GM23338 (cell line): ENCODE measurements around the gene IL16. TPM values are rescaled to one million over a fixed set of nuclear protein-coding genes. Genes with fewer than 3 reads are reported as not detected.

Experiments used
- ATAC-seq: fragments of 200-7000 bp; cut with Tn5 transposase; 3 replicates; pipeline ENCODE4 v1.9.1; 2020
- DNase-seq: peaks from one replicate; pipeline ENCODE4 v3.0.0-alpha.2; 2015; ENCODE audit warnings: low spot score
- H2AFZ ChIP-seq: fragments of 200-600 bp; sonication (generic); 2 replicates; pipeline ENCODE4 v1.8.0; 2016; ENCODE audit warnings: antibody characterized with exemption, mild to moderate bottlenecking, moderate library complexity
- H3F3A ChIP-seq: fragments of 200-600 bp; sonication (generic); replicated peaks from 2 replicates; pipeline ENCODE4 v1.8.0; 2017; ENCODE audit warnings: antibody characterized with exemption, mixed run types, low read depth
- H3K27ac ChIP-seq: fragments of 200-600 bp; sonication (generic); 2 replicates; pipeline ENCODE4 v1.6.1; 2016; ENCODE audit warnings: low read depth
- H3K27me3 ChIP-seq: fragments of 200-600 bp; sonication (generic); 2 replicates; pipeline ENCODE4 v1.8.0; 2016; ENCODE audit warnings: mild to moderate bottlenecking, mixed run types, moderate library complexity; ENCODE audit not compliant: insufficient read depth
- H3K36me3 ChIP-seq: fragments of 200-600 bp; sonication (generic); 2 replicates; pipeline ENCODE4 v1.8.0; 2016; ENCODE audit warnings: mild to moderate bottlenecking; ENCODE audit not compliant: insufficient read depth
- H3K4me1 ChIP-seq: fragments of 200-600 bp; sonication (generic); 2 replicates; pipeline ENCODE4 v1.8.0; 2016; ENCODE audit warnings: mild to moderate bottlenecking, moderate library complexity; ENCODE audit not compliant: insufficient read depth
- H3K4me2 ChIP-seq: fragments of 200-600 bp; sonication (generic); 2 replicates; pipeline ENCODE4 v1.7.1; 2017; ENCODE audit warnings: mixed run types
- H3K4me3 ChIP-seq: fragments of 200-600 bp; sonication (generic); 2 replicates; pipeline ENCODE4 v1.6.1; 2016; ENCODE audit warnings: mixed run types
- H3K79me2 ChIP-seq: fragments of 200-600 bp; sonication (generic); replicated peaks from 2 replicates; pipeline ENCODE4 v1.8.0; 2017; ENCODE audit warnings: mild to moderate bottlenecking; ENCODE audit not compliant: insufficient read depth
- H3K9me2 ChIP-seq: fragments of 200-600 bp; sonication (generic); 2 replicates; pipeline ENCODE4 v1.8.0; 2017; ENCODE audit not compliant: insufficient read depth
- H4K20me1 ChIP-seq: fragments of 200-600 bp; sonication (generic); replicated peaks from 2 replicates; pipeline ENCODE4 v1.8.0; 2017; ENCODE audit warnings: mild to moderate bottlenecking; ENCODE audit not compliant: insufficient read depth
- H3K27ac Mint-ChIP-seq: 2 replicates; pipeline ENCODE4 v1.8.0; 2020; ENCODE audit warnings: inconsistent platforms, mild to moderate bottlenecking, moderate library complexity, mixed read lengths
- H3K27me3 Mint-ChIP-seq: 3 replicates; pipeline ENCODE4 v1.8.0; 2022; ENCODE audit warnings: low read depth, mild to moderate bottlenecking, moderate library complexity, mixed read lengths, inconsistent platforms; ENCODE audit not compliant: insufficient read depth, poor library complexity
- H3K36me3 Mint-ChIP-seq: 3 replicates; pipeline ENCODE4 v1.8.0; 2021; ENCODE audit warnings: low read depth, mild to moderate bottlenecking, inconsistent platforms, moderate library complexity, mixed read lengths
- H3K4me1 Mint-ChIP-seq: 3 replicates; pipeline ENCODE4 v1.8.0; 2020; ENCODE audit warnings: mild to moderate bottlenecking, inconsistent platforms, mixed read lengths
- H3K4me3 Mint-ChIP-seq: 3 replicates; pipeline ENCODE4 v1.8.0; 2021; ENCODE audit warnings: moderate library complexity, mild to moderate bottlenecking, inconsistent platforms, mixed read lengths
- H3K9me3 Mint-ChIP-seq: 3 replicates; pipeline ENCODE4 v1.8.0; 2020; ENCODE audit warnings: moderate library complexity, mild to moderate bottlenecking, inconsistent platforms, mixed read lengths
- CREB1 ChIP-seq: fragments of 250-450 bp; sonication (Bioruptor Pico); IDR thresholded peaks from 2 replicates; pipeline ENCODE4 v1.5.0; 2020; ENCODE audit warnings: low read depth, mild to moderate bottlenecking, moderate library complexity
- EZH2 ChIP-seq: fragments of 200-600 bp; sonication (generic); IDR thresholded peaks from one replicate; pipeline ENCODE4 v1.8.0; 2017; ENCODE audit warnings: antibody characterized with exemption, mild to moderate bottlenecking, low read depth; ENCODE audit not compliant: unreplicated experiment
- EZH2phosphoT487 ChIP-seq: fragments of 200-600 bp; sonication (generic); IDR thresholded peaks from one replicate; pipeline ENCODE4 v1.8.1; 2018; ENCODE audit warnings: antibody characterized with exemption; ENCODE audit not compliant: unreplicated experiment
- JUNB ChIP-seq: IDR thresholded peaks from one replicate; pipeline ENCODE4 v1.6.1; 2016; ENCODE audit warnings: antibody characterized with exemption; ENCODE audit not compliant: unreplicated experiment
- NANOG ChIP-seq: IDR thresholded peaks from 2 replicates; pipeline ENCODE4 v1.6.1; 2016; ENCODE audit warnings: antibody characterized with exemption, borderline replicate concordance
- POLR2AphosphoS5 ChIP-seq: IDR thresholded peaks from 2 replicates; pipeline ENCODE4 v1.6.1; 2016; ENCODE audit warnings: antibody characterized with exemption, low read depth
- STAT1 ChIP-seq: IDR thresholded peaks from one replicate; pipeline ENCODE4 v1.6.1; 2016; ENCODE audit warnings: antibody characterized with exemption; ENCODE audit not compliant: unreplicated experiment
- ZNF114 ChIP-seq: fragments of 250-450 bp; sonication (Bioruptor Pico); IDR thresholded peaks from 2 replicates; pipeline ENCODE4 v1.5.0; 2020; ENCODE audit warnings: mild to moderate bottlenecking, moderate library complexity
- ZNF331 ChIP-seq: fragments of 250-450 bp; sonication (Bioruptor Pico); IDR thresholded peaks from 2 replicates; pipeline ENCODE4 v1.5.0; 2020; ENCODE audit warnings: low read depth, mild to moderate bottlenecking, moderate library complexity
- polyA plus RNA-seq: library from polyadenylated mRNA; unstranded; fragments of >200 nt; fragmentation: Nextera tagmentation; extraction: Ambion mirVana; gene quantifications from 2 replicates; pipeline ENCODE4 v1.2.1, GENCODE V29; 2016
- total RNA-seq: library from RNA; depleted of rRNA; stranded (reverse); fragments of >200 nt; shearing (Covaris generic); gene quantifications from 2 replicates; pipeline ENCODE4 v1.2.3, GENCODE V29; 2014
- TF ChIP-seq, protein P1 (sequence below): IDR thresholded peaks from one replicate; pipeline ENCODE4 v1.6.1; 2018; ENCODE audit warnings: antibody characterized with exemption; ENCODE audit not compliant: unreplicated experiment
- TF ChIP-seq, protein P2 (sequence below), 2 experiments: fragments of 200-600 bp in 1 of 2; sonication (generic) in 1 of 2; conservative IDR thresholded peaks; 2 replicates each; pipeline versions ENCODE4 v1.5.1 to v1.6.1; 2016 to 2017; ENCODE audit warnings: antibody characterized with exemption in 2 of 2, low read depth in 2 of 2, mild to moderate bottlenecking in 2 of 2, moderate library complexity in 1 of 2
- TF ChIP-seq, protein P3 (sequence below): fragments of 250-450 bp; sonication (Bioruptor Pico); IDR thresholded peaks from 2 replicates; pipeline ENCODE4 v1.5.0; 2020; ENCODE audit warnings: mild to moderate bottlenecking, moderate library complexity
- TF ChIP-seq, protein P4 (sequence below): IDR thresholded peaks from 2 replicates; pipeline ENCODE4 v1.6.1; 2016; ENCODE audit warnings: antibody characterized with exemption

Gene IL16
- total and polyA plus RNA-seq, 2 experiments from 2014 or later: 0.29 TPM; not detected in 1

DNA sequence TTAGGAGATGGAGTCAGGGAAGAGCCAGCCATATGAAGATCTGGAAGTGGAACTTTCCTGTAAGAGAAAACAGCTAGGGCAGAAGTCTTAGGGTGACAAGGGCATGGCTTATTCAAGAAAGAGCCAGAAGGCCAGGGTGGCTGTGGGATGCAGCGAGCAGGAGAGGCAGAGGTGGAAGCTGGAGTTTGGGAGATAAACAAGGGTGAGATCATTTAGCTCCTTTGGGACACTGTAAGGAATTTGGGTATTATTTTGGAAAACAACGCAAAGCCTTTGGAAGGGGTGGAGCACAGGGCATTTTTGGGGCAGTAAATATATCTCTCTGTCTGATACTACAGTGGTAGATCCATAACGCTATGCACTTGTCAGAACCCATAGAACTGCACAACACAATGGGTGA, 5.0 kb upstream of the IL16 start:
- H3K4me3 Mint-ChIP-seq: no peak overlapping the region
- no peak for TF ChIP-seq EZH2
- TF ChIP-seq STAT1: no peak
- TF ChIP-seq POLR2AphosphoS5: no peak
- TF ChIP-seq ZNF114: no peak
- TF ChIP-seq ZNF331 (CRISPR knock-in tag): no peak
- TF ChIP-seq NANOG: no peak
- TF ChIP-seq EZH2phosphoT487: no peak
- TF ChIP-seq, protein P1, sequence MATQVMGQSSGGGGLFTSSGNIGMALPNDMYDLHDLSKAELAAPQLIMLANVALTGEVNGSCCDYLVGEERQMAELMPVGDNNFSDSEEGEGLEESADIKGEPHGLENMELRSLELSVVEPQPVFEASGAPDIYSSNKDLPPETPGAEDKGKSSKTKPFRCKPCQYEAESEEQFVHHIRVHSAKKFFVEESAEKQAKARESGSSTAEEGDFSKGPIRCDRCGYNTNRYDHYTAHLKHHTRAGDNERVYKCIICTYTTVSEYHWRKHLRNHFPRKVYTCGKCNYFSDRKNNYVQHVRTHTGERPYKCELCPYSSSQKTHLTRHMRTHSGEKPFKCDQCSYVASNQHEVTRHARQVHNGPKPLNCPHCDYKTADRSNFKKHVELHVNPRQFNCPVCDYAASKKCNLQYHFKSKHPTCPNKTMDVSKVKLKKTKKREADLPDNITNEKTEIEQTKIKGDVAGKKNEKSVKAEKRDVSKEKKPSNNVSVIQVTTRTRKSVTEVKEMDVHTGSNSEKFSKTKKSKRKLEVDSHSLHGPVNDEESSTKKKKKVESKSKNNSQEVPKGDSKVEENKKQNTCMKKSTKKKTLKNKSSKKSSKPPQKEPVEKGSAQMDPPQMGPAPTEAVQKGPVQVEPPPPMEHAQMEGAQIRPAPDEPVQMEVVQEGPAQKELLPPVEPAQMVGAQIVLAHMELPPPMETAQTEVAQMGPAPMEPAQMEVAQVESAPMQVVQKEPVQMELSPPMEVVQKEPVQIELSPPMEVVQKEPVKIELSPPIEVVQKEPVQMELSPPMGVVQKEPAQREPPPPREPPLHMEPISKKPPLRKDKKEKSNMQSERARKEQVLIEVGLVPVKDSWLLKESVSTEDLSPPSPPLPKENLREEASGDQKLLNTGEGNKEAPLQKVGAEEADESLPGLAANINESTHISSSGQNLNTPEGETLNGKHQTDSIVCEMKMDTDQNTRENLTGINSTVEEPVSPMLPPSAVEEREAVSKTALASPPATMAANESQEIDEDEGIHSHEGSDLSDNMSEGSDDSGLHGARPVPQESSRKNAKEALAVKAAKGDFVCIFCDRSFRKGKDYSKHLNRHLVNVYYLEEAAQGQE: no peak
- TF ChIP-seq, protein P2, sequence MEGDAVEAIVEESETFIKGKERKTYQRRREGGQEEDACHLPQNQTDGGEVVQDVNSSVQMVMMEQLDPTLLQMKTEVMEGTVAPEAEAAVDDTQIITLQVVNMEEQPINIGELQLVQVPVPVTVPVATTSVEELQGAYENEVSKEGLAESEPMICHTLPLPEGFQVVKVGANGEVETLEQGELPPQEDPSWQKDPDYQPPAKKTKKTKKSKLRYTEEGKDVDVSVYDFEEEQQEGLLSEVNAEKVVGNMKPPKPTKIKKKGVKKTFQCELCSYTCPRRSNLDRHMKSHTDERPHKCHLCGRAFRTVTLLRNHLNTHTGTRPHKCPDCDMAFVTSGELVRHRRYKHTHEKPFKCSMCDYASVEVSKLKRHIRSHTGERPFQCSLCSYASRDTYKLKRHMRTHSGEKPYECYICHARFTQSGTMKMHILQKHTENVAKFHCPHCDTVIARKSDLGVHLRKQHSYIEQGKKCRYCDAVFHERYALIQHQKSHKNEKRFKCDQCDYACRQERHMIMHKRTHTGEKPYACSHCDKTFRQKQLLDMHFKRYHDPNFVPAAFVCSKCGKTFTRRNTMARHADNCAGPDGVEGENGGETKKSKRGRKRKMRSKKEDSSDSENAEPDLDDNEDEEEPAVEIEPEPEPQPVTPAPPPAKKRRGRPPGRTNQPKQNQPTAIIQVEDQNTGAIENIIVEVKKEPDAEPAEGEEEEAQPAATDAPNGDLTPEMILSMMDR (conservative IDR thresholded peaks at IDR 0.05; ENCODE audit: low read depth in 2 of 2): no peak
- TF ChIP-seq, protein P3, sequence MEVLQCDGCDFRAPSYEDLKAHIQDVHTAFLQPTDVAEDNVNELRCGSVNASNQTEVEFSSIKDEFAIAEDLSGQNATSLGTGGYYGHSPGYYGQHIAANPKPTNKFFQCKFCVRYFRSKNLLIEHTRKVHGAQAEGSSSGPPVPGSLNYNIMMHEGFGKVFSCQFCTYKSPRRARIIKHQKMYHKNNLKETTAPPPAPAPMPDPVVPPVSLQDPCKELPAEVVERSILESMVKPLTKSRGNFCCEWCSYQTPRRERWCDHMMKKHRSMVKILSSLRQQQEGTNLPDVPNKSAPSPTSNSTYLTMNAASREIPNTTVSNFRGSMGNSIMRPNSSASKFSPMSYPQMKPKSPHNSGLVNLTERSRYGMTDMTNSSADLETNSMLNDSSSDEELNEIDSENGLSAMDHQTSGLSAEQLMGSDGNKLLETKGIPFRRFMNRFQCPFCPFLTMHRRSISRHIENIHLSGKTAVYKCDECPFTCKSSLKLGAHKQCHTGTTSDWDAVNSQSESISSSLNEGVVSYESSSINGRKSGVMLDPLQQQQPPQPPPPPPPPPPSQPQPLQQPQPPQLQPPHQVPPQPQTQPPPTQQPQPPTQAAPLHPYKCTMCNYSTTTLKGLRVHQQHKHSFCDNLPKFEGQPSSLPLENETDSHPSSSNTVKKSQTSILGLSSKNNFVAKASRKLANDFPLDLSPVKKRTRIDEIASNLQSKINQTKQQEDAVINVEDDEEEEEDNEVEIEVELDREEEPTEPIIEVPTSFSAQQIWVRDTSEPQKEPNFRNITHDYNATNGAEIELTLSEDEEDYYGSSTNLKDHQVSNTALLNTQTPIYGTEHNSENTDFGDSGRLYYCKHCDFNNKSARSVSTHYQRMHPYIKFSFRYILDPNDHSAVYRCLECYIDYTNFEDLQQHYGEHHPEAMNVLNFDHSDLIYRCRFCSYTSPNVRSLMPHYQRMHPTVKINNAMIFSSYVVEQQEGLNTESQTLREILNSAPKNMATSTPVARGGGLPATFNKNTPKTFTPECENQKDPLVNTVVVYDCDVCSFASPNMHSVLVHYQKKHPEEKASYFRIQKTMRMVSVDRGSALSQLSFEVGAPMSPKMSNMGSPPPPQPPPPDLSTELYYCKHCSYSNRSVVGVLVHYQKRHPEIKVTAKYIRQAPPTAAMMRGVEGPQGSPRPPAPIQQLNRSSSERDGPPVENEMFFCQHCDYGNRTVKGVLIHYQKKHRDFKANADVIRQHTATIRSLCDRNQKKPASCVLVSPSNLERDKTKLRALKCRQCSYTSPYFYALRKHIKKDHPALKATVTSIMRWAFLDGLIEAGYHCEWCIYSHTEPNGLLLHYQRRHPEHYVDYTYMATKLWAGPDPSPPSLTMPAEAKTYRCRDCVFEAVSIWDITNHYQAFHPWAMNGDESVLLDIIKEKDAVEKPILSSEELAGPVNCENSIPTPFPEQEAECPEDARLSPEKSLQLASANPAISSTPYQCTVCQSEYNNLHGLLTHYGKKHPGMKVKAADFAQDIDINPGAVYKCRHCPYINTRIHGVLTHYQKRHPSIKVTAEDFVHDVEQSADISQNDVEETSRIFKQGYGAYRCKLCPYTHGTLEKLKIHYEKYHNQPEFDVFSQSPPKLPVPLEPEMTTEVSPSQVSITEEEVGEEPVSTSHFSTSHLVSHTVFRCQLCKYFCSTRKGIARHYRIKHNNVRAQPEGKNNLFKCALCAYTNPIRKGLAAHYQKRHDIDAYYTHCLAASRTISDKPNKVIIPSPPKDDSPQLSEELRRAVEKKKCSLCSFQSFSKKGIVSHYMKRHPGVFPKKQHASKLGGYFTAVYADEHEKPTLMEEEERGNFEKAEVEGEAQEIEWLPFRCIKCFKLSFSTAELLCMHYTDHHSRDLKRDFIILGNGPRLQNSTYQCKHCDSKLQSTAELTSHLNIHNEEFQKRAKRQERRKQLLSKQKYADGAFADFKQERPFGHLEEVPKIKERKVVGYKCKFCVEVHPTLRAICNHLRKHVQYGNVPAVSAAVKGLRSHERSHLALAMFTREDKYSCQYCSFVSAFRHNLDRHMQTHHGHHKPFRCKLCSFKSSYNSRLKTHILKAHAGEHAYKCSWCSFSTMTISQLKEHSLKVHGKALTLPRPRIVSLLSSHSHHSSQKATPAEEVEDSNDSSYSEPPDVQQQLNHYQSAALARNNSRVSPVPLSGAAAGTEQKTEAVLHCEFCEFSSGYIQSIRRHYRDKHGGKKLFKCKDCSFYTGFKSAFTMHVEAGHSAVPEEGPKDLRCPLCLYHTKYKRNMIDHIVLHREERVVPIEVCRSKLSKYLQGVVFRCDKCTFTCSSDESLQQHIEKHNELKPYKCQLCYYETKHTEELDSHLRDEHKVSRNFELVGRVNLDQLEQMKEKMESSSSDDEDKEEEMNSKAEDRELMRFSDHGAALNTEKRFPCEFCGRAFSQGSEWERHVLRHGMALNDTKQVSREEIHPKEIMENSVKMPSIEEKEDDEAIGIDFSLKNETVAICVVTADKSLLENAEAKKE (CRISPR knock-in tag): no peak
- no peak for TF ChIP-seq CREB1 (CRISPR knock-in tag)
- TF ChIP-seq JUNB: no peak
- TF ChIP-seq, protein P4, sequence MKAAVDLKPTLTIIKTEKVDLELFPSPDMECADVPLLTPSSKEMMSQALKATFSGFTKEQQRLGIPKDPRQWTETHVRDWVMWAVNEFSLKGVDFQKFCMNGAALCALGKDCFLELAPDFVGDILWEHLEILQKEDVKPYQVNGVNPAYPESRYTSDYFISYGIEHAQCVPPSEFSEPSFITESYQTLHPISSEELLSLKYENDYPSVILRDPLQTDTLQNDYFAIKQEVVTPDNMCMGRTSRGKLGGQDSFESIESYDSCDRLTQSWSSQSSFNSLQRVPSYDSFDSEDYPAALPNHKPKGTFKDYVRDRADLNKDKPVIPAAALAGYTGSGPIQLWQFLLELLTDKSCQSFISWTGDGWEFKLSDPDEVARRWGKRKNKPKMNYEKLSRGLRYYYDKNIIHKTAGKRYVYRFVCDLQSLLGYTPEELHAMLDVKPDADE: no peak
- peaks cover 2% of the 10 kb centered on the region; the same call in 1 of the 3 replicates for H3K4me1 Mint-ChIP-seq
- H3K9me3 Mint-ChIP-seq: no peaks in the 10 kb centered on the region
- H3K27me3 ChIP-seq: no peaks in the 10 kb centered on the region
- H3F3A ChIP-seq: no peaks in the 10 kb centered on the region
- no peak overlapping the region for H3K27ac ChIP-seq
- no peak for DNase-seq
- H3K4me2 ChIP-seq: no peak overlapping the region
- no peaks in the 10 kb centered on the region for H4K20me1 ChIP-seq
- H3K79me2 ChIP-seq: no peaks in the 10 kb centered on the region
- no peak for ATAC-seq
- H2AFZ ChIP-seq: no peak overlapping the region
- H3K27me3 Mint-ChIP-seq: peaks cover 8% of the 10 kb centered on the region
- H3K27ac Mint-ChIP-seq: no peak overlapping the region
- no peaks in the 10 kb centered on the region for H3K9me2 ChIP-seq
- no peaks in the 10 kb centered on the region for H3K4me1 ChIP-seq
- no peaks in the 10 kb centered on the region for H3K36me3 Mint-ChIP-seq
- no peaks in the 10 kb centered on the region for H3K36me3 ChIP-seq
- H3K4me3 ChIP-seq: no peak overlapping the region
